B cell (primary cell): ENCODE data around the gene PLCE1. TPM values are rescaled to one million over a fixed set of nuclear protein-coding genes. Genes with fewer than 3 reads are reported as not detected.

Source experiments
- ATAC-seq: fragments of 200-7000 bp; cut with Tn5 transposase; one replicate; pipeline ENCODE4 v1.10.0; 2021; ENCODE audit warnings: low read depth, mild to moderate bottlenecking, moderate number of reproducible peaks, moderate library complexity
- CTCF ChIA-PET: fragments of 350-600 bp; sonication (Branson Sonifier 250); formaldehyde crosslinking; loops from one replicate; lab custom pipeline; 2021; ENCODE audit warnings: antibody characterized with exemption, inconsistent platforms; lab: Charles Lee
- POLR2A ChIA-PET: fragments of 350-600 bp; sonication (Branson Sonifier 250); formaldehyde crosslinking; loops from one replicate; lab custom pipeline; 2021; ENCODE audit warnings: antibody characterized with exemption; lab: Charles Lee
- DNase-seq: peaks from one replicate; pipeline ENCODE4 v3.0.0; 2013
- H2AFZ ChIP-seq: 2 replicates; pipeline ENCODE4 v1.6.1; 2012; ENCODE audit warnings: mild to moderate bottlenecking, low read depth, low read length; ENCODE audit not compliant: insufficient read depth, poor library complexity, severe bottlenecking
- H3K27ac ChIP-seq, 2 donors: 1 replicate in 1 of 2; 2 replicates in 1 of 2; pipeline ENCODE4 v1.5.1; 2012 to 2013; ENCODE audit warnings: low read length in 2 of 2, mild to moderate bottlenecking in 2 of 2, moderate library complexity in 1 of 2
- H3K27me3 ChIP-seq, 4 experiments: fragments of 200-600 bp in 1 of 4; sonication (generic) in 1 of 4; replicated peaks in 1 of 4; 1 replicate in 2 of 4; 2 replicates in 2 of 4; pipeline versions ENCODE4 v1.6.1 to v1.7.0; 2013 to 2016; ENCODE audit warnings: low read length in 3 of 4, mild to moderate bottlenecking in 2 of 4, mixed read lengths in 1 of 4, moderate library complexity in 1 of 4; ENCODE audit not compliant: insufficient read depth in 4 of 4, control insufficient read depth in 3 of 4; ENCODE audit errors: control extremely low read depth in 1 of 4
- H3K36me3 ChIP-seq, 2 experiments: replicated peaks in 1 of 2; 1 replicate in 1 of 2; 2 replicates in 1 of 2; pipeline versions ENCODE4 v1.6.1 to v1.7.1; 2013; ENCODE audit warnings: low read length in 1 of 2; ENCODE audit not compliant: insufficient read depth in 2 of 2, control insufficient read depth in 1 of 2; ENCODE audit errors: control extremely low read depth in 1 of 2, extremely low read depth in 1 of 2
- H3K4me1 ChIP-seq, 2 donors: fragments of 200-600 bp in 1 of 2; sonication (generic) in 1 of 2; 1 replicate in 1 of 2; 2 replicates in 1 of 2; pipeline versions ENCODE4 v1.5.1 to v1.6.1; 2013 to 2017; ENCODE audit warnings: low read length in 2 of 2; ENCODE audit not compliant: control insufficient read depth in 2 of 2, insufficient read depth in 2 of 2
- H3K4me2 ChIP-seq: replicated peaks from 2 replicates; pipeline ENCODE3; 2012; ENCODE audit warnings: mild to moderate bottlenecking, low read depth, low read length; ENCODE audit not compliant: poor library complexity, severe bottlenecking
- H3K4me3 ChIP-seq, 5 experiments: fragments of 200-600 bp in 1 of 5; sonication (generic) in 1 of 5; 1 replicate in 3 of 5; 2 replicates in 2 of 5; pipeline versions ENCODE4 v1.5.1 to v1.7.0; 2011 to 2016; ENCODE audit warnings: low read length in 4 of 5, mild to moderate bottlenecking in 4 of 5, low read depth in 2 of 5, control low read depth in 1 of 5, moderate library complexity in 1 of 5; ENCODE audit not compliant: insufficient read depth in 1 of 5; ENCODE audit errors: control extremely low read depth in 1 of 5, extremely low read depth in 1 of 5
- H3K79me2 ChIP-seq: fragments of 200-600 bp; sonication (generic); one replicate; pipeline ENCODE4 v1.6.0; 2016; ENCODE audit warnings: low read length; ENCODE audit not compliant: control insufficient read depth, insufficient read depth
- H3K9ac ChIP-seq: fragments of 200-600 bp; sonication (generic); 2 replicates; pipeline ENCODE4 v1.6.1; 2017; ENCODE audit warnings: mild to moderate bottlenecking, low read length, moderate library complexity
- H3K9me3 ChIP-seq, 3 donors: one replicate each; pipeline versions ENCODE4 v1.6.1 to v1.7.1; 2013; ENCODE audit warnings: low read length in 2 of 3; ENCODE audit not compliant: control insufficient read depth in 2 of 3, insufficient read depth in 1 of 3; ENCODE audit errors: control extremely low read depth in 1 of 3
- H4K20me1 ChIP-seq: 2 replicates; pipeline ENCODE4 v1.6.0; 2012; ENCODE audit warnings: mild to moderate bottlenecking, low read length; ENCODE audit not compliant: insufficient read depth, control insufficient read depth, poor library complexity, severe bottlenecking
- H3K27ac Mint-ChIP-seq: one replicate; pipeline ENCODE4 v1.8.0; 2021; ENCODE audit warnings: mixed read lengths
- H3K27me3 Mint-ChIP-seq: one replicate; pipeline ENCODE4 v1.8.0; 2021; ENCODE audit warnings: mixed read lengths
- H3K4me1 Mint-ChIP-seq: one replicate; pipeline ENCODE4 v1.8.0; 2021; ENCODE audit warnings: mixed read lengths
- H3K4me3 Mint-ChIP-seq: one replicate; pipeline ENCODE4 v1.8.0; 2021; ENCODE audit warnings: mixed read lengths
- H3K9me3 Mint-ChIP-seq: one replicate; pipeline ENCODE4 v1.8.0; 2022; ENCODE audit warnings: mixed read lengths; ENCODE audit not compliant: insufficient read depth
- CTCF ChIP-seq: fragments of 200-600 bp; IDR thresholded peaks from one replicate; pipeline ENCODE4 v1.8.0; 2022; ENCODE audit warnings: antibody characterized with exemption, mild to moderate bottlenecking
- EZH2 ChIP-seq: IDR thresholded peaks from 2 replicates; pipeline ENCODE4 v1.6.1; 2012; ENCODE audit warnings: borderline replicate concordance, low read depth, mild to moderate bottlenecking, moderate library complexity, low read length; ENCODE audit not compliant: insufficient read depth, poor library complexity, severe bottlenecking
- WGBS: methylation state at CpG from one replicate; pipeline ENCODE4 v1.1.5; 2013; ENCODE audit warnings: missing lambda C conversion rate; ENCODE audit not compliant: insufficient coverage; 5-methylcytosine and 5-hydroxymethylcytosine counted together
- intact Hi-C: fragments of 100-400 bp; cut with micrococcal nuclease; formaldehyde crosslinking; loops from one replicate; pipeline ENCODE4 v1.10.0; 2022
- polyA minus RNA-seq: library from RNA; depleted of rRNA, polyadenylated mRNA; stranded (reverse); fragments of >200 nt; gene quantifications from 2 replicates; pipeline ENCODE4 v1.2.3, GENCODE V29; 2012
- polyA plus RNA-seq: library from polyadenylated mRNA; depleted of rRNA; stranded (reverse); fragments of >200 nt; gene quantifications from 2 replicates; pipeline ENCODE4 v1.2.3, GENCODE V29; 2012
- total RNA-seq, 2 donors: library from RNA; stranded (reverse); fragments of 120-200 nt in 1 of 2; gene quantifications; 1 replicate in 1 of 2; 2 replicates in 1 of 2; pipeline versions ENCODE4 v1.2.3 to v1.2.4, GENCODE V29; 2013 to 2022

The PLCE1 gene
- not detected in 2 replicates for total RNA-seq
- 1.1 TPM for total RNA-seq (2013)
- polyA plus RNA-seq = 0.01 TPM in 1 of 2 replicates, not detected in the other
- polyA minus RNA-seq = under 0.01 TPM in 1 of 2 replicates, not detected in the other

- intact Hi-C loops = no loop called here
- ATAC-seq (no peak), DNase-seq (no peak)
- CTCF ChIA-PET = no interaction called here
- Histone ChIP-seq H3K4me2 (peak within 1 kb of the TSS; percentile 37), H3K9me3 (no peaks in the 10 kb centered on the region), H3K4me3 (no peak within 1 kb of the TSS), H3K4me1 (peaks cover 0 to 4% of the 10 kb centered on the region in 2 donors), H4K20me1 (no peaks in the 10 kb centered on the region), H3K79me2 (no peaks in the 10 kb centered on the region), H3K27ac (no peak within 1 kb of the TSS), H3K9ac (no peak within 1 kb of the TSS), H3K36me3 (no peaks in the 10 kb centered on the region), H3K27me3 (peaks cover 0 to 44% (median 20%) of the 10 kb centered on the region in 4 experiments), H2AFZ (peak within 1 kb of the TSS; percentile 28)
- POLR2A ChIA-PET = no interaction called here
- Mint-ChIP-seq H3K4me3 (peak within 1 kb of the TSS; percentile 60), H3K4me1 (peaks cover 9% of the 10 kb centered on the region), H3K27ac (no peak within 1 kb of the TSS), H3K27me3 (peaks cover 71% of the 10 kb centered on the region), H3K9me3 (no peaks in the 10 kb centered on the region)
- TF ChIP-seq EZH2 = no peak
- TF ChIP-seq CTCF = no peak
- 2% methylated on average over 83 of the region's 83 CpGs for WGBS
Measured at GRCh38 chr10:93993782-93994437, at the start of gene PLCE1. Gene PLCE1 (plus strand): TSS chr10:93993931. CDS start chr10:94031047, 37,116 bp downstream.

GRCh38 chr10:93945819-93946218, 47.9 kb upstream of the PLCE1 start:
- no peaks in the 10 kb centered on the region for H3K9me3 Mint-ChIP-seq
- Histone ChIP-seq H2AFZ (no peak overlapping the region), H3K79me2 (no peaks in the 10 kb centered on the region), H3K4me2 (no peak overlapping the region), H4K20me1 (no peaks in the 10 kb centered on the region), H3K36me3 (no peaks in the 10 kb centered on the region), H3K4me3 (no peak overlapping the region), H3K9ac (no peak overlapping the region), H3K27ac (no peak overlapping the region), H3K4me1 (no peaks in the 10 kb centered on the region), H3K9me3 (no peaks in the 10 kb centered on the region), H3K27me3 (no peaks in the 10 kb centered on the region)
- ATAC-seq (no peak), DNase-seq (no peak)
- no peaks in the 10 kb centered on the region for H3K4me1 Mint-ChIP-seq
- intact Hi-C loops = no loop called here
- no peak for TF ChIP-seq EZH2
- no peak for TF ChIP-seq CTCF
- ChIA-PET CTCF (no interaction called here), POLR2A (no interaction called here)
- no peak overlapping the region for H3K27ac Mint-ChIP-seq
- H3K27me3 Mint-ChIP-seq = peaks cover 3% of the 10 kb centered on the region
- no peak overlapping the region for H3K4me3 Mint-ChIP-seq
- WGBS = no CpG with 5 or more reads among the region's 4 CpGs
